ENCODE results near the gene KLF1.

- TF ChIP-seq RERE (CRISPR knock-in tag; IDR thresholded peaks at IDR 0.05; ENCODE audit: low read depth) (no peak), POLR2AphosphoS5 (IDR thresholded peaks at IDR 0.05; ENCODE audit: low read depth, low read length) (no peak), CTCF (CRISPR knock-in tag; IDR thresholded peaks at IDR 0.05) (no peak), PATZ1 (CRISPR knock-in tag; IDR thresholded peaks at IDR 0.05) (no peak), ZFP36 (IDR thresholded peaks at IDR 0.05; ENCODE audit: borderline replicate concordance, low read depth, low read length, partially characterized antibody) (no peak), RAD21 (CRISPR knock-in tag; IDR thresholded peaks at IDR 0.05) (no peak), ZSCAN12 (CRISPR knock-in tag; IDR thresholded peaks at IDR 0.05) (no peak)
These were observed 37.8 kb upstream of the KLF1 start for GRCh38 chr19:12924621-12925310.
